Activated effector memory CD4-positive, alpha-beta T cell treated with anti-CD3 and anti-CD28 coated beads, Interleukin-2, amount 50 U/mL, for 16 hours (primary cell): ENCODE measurements around the gene UCN2.

Experiments
- DNase-seq: peaks from one replicate; pipeline ENCODE4 v3.0.0-alpha.2; 2020

UCN2 gene

GRCh38 chr3:48588230-48588629, 24.6 kb upstream of the UCN2 start:
- no peak for DNase-seq

GRCh38 chr3:48587686-48588085, 24.1 kb upstream of the UCN2 start:
- no peak for DNase-seq

GRCh38 chr3:48585411-48585810, 21.8 kb upstream of the UCN2 start:
- no peak for DNase-seq

- no peak for DNase-seq
Observed at GRCh38 chr3:48584836-48585235, 21.3 kb upstream of the UCN2 start.

- no peak for DNase-seq
Observed at GRCh38 chr3:48581621-48582481, 18.3 kb upstream of the UCN2 start.

- DNase-seq = no peak
Observed at GRCh38 chr3:48576647-48577046, 13.1 kb upstream of the UCN2 start.

- DNase-seq = no peak
Observed at GRCh38 chr3:48575366-48575765, 11.8 kb upstream of the UCN2 start.

GRCh38 chr3:48573973-48574585, 10.5 kb upstream of the UCN2 start:
- DNase-seq = no peak

GRCh38 chr3:48572517-48572916, 8.9 kb upstream of the UCN2 start:
- no peak for DNase-seq

GRCh38 chr3:48571938-48572337, 8.4 kb upstream of the UCN2 start:
- no peak for DNase-seq

- no peak for DNase-seq
Observed at GRCh38 chr3:48569808-48570450, 6.3 kb upstream of the UCN2 start.

- DNase-seq = no peak
Observed at GRCh38 chr3:48569400-48569799, 5.8 kb upstream of the UCN2 start.

- DNase-seq = no peak
Observed at GRCh38 chr3:48568476-48568875, 4.9 kb upstream of the UCN2 start.

- no peak for DNase-seq
Observed at GRCh38 chr3:48567500-48567899, 3.9 kb upstream of the UCN2 start.

GRCh38 chr3:48567090-48567489, 3.5 kb upstream of the UCN2 start:
- DNase-seq = no peak

- no peak for DNase-seq
Observed at GRCh38 chr3:48566401-48566760, 2.8 kb upstream of the UCN2 start.

- no peak for DNase-seq
Observed at GRCh38 chr3:48565591-48566400, 2.2 kb upstream of the UCN2 start.

GRCh38 chr3:48565186-48565585, 1.6 kb upstream of the UCN2 start:
- DNase-seq = no peak

GRCh38 chr3:48564667-48565066, 1.1 kb upstream of the UCN2 start:
- no peak for DNase-seq

- no peak for DNase-seq
Observed at GRCh38 chr3:48564022-48564421, 441 bp upstream of the UCN2 start.

- DNase-seq = no peak
Observed at GRCh38 chr3:48562367-48563095, 1.1 kb downstream of the UCN2 start.

GRCh38 chr3:48561045-48561736, 2.4 kb downstream of the UCN2 start:
- DNase-seq = no peak
